HG03159 (cell line): Measurements from ENCODE around the gene GPR39.
"Not testable (repeated sequence)": the region's sequence is repeated elsewhere in the genome, so short reads cannot be mapped to it uniquely, and the experiment has no call there.

Source experiments
- ATAC-seq: cut with Tn5 transposase; IDR thresholded peaks from one replicate; pipeline ENCODE4 v1.9.1; 2021; ENCODE audit warnings: mild to moderate bottlenecking, moderate library complexity; ENCODE audit not compliant: unreplicated experiment

Gene GPR39

DNA sequence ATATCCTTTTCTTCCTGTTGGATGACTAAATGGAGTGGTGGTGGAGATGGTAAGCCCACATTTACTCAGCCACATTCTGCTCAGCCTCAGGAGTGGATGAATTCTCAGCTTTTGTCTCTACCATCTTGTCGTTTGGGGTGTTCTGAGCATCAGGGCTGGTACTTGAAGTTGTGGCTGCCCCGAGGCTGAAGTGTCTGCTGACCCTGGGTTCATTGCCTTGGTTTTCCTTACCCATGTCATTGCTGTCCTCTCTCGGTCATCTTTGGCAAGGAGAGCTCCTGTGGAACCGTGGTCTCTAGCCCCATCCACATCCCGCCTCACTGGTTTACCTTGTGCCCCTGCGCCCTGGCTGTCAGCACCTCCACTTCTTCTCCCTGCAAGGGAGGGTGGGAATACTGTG lies 71.9 kb downstream of the GPR39 start:
- ATAC-seq: no peak

DNA sequence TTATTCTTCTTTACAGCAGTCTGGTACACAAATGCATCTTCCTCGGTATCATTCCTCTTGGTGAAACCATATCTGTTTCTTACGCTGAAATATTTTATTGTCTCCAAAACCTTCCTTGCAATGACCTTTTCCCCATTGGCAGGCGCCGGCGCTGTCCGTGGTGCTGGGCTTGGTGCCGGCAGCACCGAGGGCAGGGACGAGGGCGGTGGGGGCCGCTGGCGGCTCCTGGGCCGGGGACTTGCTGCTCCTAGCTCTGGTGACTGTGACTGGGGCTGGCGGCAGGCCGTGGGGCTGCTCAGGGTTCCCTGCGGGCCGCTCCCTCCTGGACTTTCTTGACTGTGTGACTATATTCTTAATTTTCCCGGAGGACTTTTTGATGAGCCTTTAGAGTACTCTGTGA lies 72.5 kb downstream of the GPR39 start:
- no peak for ATAC-seq

DNA sequence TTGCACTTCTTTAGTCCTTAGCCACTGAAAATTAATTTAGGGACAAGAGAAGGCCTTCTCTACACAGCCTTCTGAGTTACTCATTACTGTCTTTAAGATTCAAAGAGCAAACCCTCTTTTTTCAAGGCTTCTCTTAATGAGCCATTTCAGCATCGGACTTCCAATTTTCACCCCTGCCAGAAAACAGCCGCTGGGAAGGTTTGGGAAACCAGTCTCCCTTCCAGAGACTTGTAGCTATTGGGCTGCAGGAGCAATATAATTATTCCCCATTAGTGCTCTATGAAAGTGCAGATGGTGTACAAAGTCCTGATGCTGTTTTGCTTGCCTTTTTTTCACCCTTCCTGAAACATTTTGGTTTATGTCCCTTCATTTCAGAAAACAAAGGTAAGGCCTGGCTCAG lies 79.3 kb downstream of the GPR39 start:
- no peak for ATAC-seq

DNA sequence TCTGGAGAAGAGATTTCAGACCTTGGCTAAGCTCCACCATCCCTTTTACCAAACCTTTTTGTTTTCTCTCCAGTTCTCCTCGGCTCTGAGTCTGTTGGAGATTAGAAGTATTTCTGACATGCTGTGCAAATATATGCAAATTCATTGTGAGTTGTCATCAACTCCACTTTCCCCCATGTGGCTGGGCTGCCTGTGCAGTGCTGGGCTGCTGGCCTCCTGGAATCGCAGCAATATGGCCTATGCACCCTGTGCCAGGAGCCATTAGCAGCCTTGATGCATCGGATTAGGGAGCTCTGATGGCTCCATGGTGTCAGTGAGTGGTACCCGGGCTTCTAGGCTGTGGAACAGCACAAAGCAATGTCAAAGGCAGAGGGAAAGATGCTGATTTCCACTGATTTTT lies 80.0 kb downstream of the GPR39 start:
- ATAC-seq: no peak

DNA sequence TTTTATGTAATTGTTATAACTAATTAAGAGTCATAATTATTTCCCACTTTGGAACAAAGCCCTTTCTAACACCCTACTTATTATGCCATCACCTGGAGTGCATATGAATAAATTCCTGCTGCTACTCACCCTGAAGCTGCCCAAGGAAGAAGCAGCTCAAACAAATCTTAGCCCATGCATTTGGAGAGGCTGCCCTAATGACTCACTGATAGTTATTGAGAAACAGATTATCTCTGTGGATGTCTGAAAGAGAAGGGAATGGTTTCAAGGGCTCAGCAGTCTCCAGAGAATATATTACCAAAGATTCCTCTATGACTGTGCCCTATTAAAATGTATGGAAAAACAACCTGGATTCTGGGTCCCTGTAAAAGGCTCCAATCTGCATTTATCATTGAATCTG lies 81.0 kb downstream of the GPR39 start:
- ATAC-seq: no peak

DNA sequence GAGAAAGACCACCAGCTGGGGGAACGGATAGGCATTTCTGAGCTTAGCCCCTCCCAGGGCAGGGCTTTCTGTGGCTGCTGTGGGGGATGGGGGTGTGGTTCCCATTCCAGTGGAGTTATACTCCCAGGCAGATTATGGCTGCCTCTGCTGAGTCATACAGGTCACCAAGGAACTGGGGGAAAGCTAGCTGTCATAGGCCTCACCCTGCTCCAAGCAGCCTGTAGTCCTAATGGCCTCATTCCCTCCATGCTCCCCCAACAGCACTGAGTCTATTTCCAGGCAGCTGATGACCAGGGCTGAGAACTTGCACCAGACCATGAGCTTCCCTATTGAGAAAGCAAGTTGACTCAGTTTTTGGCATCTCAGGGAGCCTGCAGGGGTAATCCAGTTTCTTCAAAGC lies 87.1 kb downstream of the GPR39 start:
- ATAC-seq: no peak

DNA sequence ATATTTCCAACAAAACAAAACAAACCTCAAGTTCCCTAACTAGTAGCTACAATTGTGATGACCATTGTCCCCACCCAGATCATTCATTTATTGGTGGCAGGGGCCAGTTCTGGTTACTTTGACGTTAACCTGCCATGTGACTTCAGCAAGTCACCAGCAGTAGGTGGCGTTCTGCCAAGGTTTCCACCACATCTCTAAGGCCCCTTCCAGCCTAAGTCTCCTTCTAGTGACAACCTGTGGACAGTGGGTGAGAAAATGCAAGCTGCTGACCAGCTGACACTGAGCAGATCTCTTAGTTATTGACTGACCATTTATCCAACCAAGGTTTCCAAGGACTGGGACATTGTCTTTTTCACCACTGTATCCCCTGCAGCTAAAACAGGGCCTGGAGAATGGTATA lies 98.4 kb downstream of the GPR39 start:
- ATAC-seq: no peak

DNA sequence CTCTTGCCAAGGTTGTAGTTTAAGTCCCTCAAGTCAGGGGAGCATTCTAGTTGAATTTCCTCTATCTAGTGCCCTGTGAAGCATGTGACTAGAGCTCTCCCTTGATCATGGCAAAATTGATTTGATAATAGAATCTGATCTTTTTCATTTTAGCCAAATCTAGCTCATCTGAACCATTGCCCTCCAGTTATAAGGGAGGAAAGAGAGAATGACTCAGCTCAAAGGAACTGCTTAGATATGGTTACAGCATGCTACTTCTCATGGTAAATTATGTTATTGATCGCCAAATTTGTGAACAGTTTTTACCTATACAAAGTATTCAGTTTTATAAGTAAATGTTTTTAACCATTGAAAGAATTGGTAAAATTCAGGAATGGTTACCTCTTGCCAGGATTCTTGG lies 100.8 kb downstream of the GPR39 start:
- ATAC-seq: no peak

DNA sequence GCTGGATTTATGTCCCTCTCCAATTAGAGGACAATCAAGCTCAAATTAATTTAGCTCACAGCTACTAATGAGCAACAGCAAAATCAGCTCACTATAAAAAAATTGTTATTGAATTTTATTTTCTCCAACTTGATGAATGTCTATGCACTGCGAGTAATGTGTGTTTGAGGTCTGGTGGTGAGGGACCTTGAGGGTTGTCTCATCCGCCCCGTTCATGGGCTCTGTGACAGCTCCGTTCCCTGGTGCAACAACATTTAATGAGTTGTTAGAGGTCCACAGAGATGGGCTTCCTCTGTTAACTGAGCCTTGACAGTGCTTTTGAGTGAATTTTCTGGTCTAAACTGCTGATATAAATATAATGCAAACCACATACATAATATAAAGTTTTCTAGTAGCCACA lies 101.7 kb downstream of the GPR39 start:
- ATAC-seq: no peak

DNA sequence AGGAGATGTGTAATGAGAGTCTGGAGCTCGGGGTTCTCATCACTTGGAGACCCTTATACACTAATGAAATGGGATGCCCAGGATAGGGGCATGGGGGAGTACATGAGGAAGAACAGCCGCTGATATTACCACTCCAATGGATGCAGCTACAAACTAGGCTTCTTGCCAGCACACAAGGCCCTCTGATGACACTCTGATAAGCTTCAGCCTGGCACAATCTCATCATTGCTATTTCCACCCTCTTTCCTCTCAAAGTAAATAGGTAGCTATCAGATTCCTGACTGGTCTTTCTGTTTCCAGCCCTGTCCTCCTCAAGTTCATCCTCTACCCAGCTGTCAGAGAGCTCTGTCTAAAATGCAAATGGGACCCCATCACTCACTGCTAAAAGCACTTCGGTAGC lies 103.0 kb downstream of the GPR39 start:
- no peak for ATAC-seq

DNA sequence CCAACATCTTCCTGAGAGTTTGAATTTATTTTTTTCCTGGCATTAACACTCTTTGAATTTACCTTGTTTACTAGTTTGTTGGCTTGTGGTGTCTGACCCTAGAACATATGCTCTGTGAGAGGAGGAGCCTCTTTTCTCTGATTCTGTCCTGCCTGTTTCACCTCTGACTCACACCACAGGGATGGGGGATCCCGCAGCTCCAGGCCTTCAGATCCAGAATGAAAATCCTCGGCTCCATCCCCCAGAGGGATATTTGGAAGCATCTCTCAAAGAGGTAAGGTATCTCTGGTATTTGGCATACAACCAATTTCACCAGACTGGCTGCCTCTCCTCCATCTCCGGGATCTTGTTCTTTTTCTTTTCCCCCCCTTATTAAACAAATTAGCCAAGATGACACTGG lies 104.7 kb downstream of the GPR39 start:
- ATAC-seq: no peak

DNA sequence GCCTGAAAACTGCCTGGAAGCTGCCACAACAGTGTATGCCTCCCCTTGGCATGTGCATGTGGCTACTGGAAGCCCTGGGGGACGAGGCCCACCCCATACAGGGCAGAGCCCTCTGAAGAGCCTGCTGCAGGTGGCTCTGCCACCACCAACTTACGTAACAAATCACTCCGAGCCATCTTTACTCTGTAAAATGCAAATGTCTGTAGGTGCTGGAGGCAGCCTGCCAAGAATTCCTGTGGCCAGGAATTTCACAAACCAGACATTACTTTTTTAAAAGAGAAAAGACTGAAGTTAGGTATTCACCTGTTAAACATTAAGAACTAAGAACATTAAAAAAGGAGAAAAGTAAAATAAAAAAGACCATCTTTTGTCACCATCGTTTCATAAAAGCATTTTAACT lies 106.3 kb downstream of the GPR39 start:
- no peak for ATAC-seq

DNA sequence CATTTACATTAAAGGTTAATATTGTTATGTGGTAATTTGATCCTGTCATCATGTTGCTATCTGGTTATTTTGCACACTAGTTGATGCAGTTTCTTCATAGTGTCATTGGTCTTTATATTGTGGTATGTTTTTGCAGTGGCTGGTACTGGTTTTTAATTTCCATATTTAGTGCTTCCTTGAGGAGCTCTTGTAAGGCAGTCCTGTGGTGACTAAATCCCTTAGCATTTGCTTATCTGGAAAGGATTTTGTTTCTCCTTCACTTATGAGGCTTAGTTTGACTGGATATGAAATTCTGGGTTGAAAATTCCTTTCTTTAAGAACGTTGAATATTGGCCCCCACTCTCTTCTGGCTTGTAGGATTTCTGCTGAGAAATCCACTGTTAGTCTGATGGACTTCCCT lies 120.5 kb downstream of the GPR39 start:
- ATAC-seq: not testable (repeated sequence)

DNA sequence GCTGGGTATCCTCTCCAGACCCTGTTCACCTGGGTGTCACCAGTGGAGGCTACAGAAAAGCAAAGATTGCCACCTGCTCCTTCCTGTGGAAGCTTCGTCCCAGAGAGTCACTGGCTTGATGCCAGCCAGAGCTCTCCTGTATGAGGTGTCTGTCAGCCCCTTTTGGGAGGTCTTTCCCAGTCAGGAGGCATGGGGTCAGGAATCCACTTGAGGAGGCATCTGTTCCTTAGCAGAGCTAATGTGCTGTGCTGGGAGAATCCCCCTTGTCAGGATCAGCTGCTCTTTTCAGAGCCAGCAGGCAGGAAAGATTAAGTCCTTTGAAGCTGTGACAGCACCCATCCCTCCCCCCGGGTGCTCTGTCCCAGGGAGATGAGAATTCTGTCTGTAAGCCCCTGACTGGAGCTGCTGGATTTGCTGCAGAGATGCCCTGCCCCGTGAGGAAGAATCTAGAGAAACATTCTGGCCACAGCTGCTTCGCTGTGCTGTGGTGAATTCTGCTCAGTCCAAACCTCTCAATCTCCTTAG lies 121.8 kb downstream of the GPR39 start:
- ATAC-seq: no peak

DNA sequence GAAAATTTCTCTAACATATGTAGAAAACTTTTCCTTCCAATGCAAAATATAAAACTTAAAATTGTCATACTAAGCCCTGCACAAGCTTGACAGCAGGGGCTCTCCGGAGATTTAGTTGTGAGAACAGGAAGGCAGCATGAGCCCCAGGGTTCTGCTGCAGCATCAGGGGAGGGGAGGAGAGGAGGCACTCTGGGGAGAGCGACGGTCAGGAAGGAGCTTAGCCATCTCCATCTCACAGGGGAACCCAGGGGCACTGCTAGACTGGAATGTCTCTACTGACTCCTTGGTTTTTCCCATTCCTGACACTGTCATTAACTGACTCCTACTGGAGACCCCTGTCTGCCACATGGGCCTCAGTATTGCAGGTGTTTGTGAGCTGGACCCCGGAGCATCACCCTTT lies 123.6 kb downstream of the GPR39 start:
- ATAC-seq: no peak

DNA sequence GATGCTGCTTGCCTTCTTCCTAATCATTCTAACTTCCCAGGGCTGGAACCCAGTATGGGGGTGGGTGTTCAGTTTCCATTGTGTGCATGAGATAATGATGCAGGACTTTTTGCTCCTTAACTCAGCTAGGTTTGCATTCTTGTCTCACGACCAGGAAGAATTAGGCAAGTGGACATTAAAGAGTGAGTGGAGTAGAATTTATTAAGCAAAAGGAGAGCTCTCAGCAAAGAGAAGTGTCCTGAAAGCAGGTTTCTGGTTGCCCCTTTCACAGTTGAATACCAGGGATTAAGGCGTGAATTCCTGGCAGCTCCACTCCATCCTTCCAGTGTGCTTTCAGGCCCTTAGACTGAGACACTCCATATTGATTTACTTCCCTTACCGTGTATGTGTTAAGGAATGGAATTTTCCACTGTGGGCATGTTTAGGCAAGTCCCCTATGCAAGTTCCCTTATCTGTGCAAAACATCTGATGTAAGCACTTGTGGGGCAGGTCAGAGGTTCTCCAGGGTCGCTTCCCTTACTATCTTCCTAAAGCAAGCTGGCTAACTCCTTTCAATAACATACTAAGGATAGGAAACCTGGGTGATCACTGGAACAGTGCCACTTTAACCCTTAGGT lies 126.5 kb downstream of the GPR39 start:
- ATAC-seq: no peak

DNA sequence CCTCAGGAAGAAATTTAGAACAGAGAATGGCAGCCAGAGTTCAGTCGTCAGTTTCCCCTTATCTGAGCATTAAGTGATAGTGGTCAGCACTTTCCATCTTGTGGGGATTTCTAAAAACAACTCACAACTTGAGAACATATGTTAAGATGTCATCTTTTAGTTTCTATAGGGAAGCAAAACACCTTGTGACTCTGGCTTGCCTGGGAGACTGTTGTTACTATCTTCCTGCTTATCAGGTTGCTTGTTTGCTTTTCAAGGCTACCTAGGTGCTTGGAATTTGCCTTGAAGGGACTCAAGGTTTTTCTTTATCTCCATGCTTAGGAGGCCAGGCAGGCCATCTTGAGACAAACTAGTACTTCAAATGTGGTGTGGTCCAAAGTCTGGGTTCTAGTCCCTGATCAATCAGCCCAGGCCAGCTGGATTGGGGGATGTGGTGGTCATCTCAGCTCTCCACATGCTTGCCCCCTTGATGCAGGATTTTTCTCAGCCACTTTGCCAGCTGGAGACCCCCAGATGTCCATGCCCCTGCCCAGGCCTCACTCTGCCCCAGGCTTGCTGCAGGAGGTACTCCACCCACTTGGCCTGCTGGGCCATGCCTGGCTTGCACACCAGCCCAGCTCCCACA lies 127.5 kb downstream of the GPR39 start:
- ATAC-seq: no peak

DNA sequence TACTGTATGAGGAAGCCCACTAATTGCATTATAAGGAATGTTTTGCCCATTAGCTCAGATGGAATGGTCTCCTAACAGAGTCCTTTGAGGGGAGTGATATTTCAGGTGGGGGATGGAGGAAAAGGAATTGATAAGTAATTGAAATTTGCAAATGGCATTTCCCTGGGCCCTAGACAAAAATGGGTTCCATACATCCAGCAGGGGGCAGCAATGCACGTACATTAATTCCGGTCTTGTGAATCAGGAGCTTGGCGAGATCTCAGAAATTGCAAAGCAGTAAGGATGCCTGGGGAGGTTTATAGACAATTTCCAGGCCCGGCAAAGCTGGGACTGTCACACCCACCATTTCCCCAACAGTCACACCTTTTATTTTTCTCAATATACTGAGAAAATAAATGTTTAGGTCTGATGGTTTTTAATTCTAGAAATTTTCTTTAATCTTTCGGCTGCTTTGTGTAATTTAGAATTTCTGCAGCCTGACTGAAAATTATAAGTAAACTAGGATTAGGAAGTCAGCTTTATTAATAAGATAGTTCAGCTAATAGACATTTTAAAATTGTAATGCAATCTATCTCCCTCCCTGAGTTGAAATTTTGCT lies 130.6 kb downstream of the GPR39 start:
- peak; percentile 81 for ATAC-seq

DNA sequence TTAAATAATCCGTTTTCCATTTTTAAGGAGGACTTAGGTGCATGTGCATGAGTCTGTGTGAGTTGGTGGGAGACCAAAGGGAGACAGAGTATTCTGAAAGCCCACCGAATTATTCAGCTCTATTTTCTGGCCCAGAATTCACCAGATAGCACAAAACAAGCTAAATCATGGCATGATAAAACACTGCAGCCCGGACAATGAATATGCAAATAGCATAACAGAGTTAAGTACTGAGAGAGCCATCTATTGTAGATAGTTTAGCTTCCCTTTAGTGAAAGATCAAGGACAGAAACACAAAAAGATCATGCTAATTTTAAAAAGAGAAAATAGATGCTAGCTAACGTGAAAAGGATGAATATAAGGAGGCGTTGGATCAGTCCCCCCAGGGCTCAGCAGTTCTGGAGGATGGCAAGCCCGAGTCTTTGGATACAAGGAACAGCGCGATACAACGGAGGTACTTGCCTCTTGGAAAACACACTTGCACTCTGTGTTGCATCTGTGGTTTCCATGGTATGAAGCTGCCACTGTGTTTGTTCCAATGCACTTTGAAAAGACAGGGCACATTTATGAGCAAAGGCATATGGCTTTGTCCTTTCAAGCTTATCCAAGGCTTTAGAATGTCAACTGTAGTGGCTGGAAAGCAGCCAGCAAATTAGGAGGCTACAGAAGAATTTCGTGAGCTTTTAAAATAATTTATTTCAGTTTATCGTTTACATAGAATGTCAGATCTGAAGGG lies 133.5 kb downstream of the GPR39 start:
- ATAC-seq: no peak

DNA sequence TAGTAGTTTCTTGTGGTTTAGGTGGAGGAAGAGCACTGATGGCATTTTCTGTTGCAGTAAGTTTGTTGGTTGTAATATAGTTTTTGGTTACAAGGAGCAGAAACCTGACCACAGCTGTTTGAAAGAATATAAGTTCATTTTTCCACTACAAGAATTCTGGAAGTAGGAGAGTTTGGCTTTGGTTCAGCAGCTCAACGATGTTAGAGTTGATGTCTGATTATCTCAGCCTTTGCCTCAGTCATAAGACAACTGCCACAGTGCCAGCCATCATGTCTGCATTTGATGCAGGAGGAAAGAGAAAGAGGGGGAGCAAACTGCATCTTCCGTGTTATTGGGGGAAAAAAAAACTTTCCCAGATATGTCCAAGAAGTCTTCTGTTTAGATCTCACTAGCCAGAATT lies 134.3 kb downstream of the GPR39 start:
- ATAC-seq: no peak

DNA sequence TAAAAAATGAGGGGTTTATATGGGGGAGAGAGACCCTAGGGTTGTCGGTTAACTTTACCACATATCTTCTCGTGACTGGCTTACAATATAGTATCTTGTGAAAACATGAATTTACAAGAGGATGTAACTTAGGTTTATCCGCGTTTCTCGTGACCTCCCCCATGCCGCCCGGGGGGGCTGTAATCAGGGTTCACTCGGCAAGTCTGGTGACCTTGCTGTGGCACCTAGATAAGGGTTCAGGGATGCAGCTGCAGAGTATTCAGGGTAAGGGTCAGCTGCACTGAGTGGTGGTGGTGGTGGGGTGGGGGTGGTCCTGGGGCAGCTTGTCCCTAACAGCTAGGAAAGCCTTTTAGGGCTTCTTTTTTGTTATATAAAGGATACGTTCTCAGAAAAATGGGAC lies 141.1 kb downstream of the GPR39 start:
- no peak for ATAC-seq

DNA sequence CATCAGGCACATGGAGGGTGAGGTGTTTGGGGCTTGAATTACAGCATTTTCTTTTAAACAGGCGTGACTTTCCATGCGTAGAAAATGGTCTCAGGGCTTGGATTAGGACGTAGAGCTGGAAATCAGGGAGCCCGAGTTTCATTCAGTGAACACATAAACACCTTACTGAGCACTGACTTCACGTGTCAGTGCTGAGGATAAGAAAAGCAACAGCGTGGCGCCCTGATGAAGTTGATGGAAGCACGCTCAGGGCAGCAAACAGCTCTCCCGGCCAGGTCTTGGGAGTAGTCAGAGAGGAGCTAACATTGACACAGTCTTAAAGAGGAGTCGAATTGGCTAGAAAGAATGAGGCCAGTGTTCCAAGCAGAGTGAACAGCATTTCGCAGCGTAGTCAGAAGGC lies 142.7 kb downstream of the GPR39 start:
- ATAC-seq: no peak
